Left renal cortex interstitium (tissue), 4 donors: ENCODE results near the gene ZC2HC1B. TPM values are rescaled to one million over a fixed set of nuclear protein-coding genes. Genes with fewer than 3 reads are reported as not detected.
A peak's percentile ranks its signal among the peaks of the same experiment; 100 is the strongest.
"Not testable (repeated sequence)": the region's sequence is repeated elsewhere in the genome, so short reads cannot be mapped to it uniquely, and the experiment has no call there.

ENCODE experiments used
- DNase-seq, 4 donors: peaks; one replicate each; pipeline ENCODE4 v3.0.0-alpha.2; 2013; ENCODE audit warnings: low read depth in 4 of 4, low spot score in 2 of 4, missing footprints in 1 of 4
- polyA plus RNA-seq, 4 donors: library from polyadenylated mRNA; unstranded; fragments of 120-200 nt; gene quantifications; one replicate each; pipeline ENCODE4 v1.2.1, GENCODE V29; 2013; ENCODE audit not compliant: insufficient read length in 4 of 4

Gene ZC2HC1B
- polyA plus RNA-seq, result not detected

GRCh38 chr6:143864234-143864633, at the start of gene ZC2HC1B:
TSS of gene ZC2HC1B (plus strand) at chr6:143864474. CDS start at chr6:143864540, 66 bp downstream.
- no peak for DNase-seq

GRCh38 chr6:143817621-143818020, 46.7 kb upstream of the ZC2HC1B start:
- no peak for DNase-seq

GRCh38 chr6:143821359-143821758, 42.9 kb upstream of the ZC2HC1B start:
- no peak for DNase-seq

- no peak for DNase-seq
Observed at GRCh38 chr6:143822584-143823024, 41.7 kb upstream of the ZC2HC1B start.

GRCh38 chr6:143823548-143823947, 40.7 kb upstream of the ZC2HC1B start:
- no peak for DNase-seq

GRCh38 chr6:143828572-143828971, 35.7 kb upstream of the ZC2HC1B start:
- DNase-seq, result no peak

- no peak for DNase-seq
Observed at GRCh38 chr6:143836150-143836549, 28.1 kb upstream of the ZC2HC1B start.

- DNase-seq, result no peak
Observed at GRCh38 chr6:143838395-143838794, 25.9 kb upstream of the ZC2HC1B start.

GRCh38 chr6:143839196-143839595, 25.1 kb upstream of the ZC2HC1B start:
- no peak for DNase-seq

GRCh38 chr6:143840595-143841265, 23.5 kb upstream of the ZC2HC1B start:
- no peak for DNase-seq

- no peak for DNase-seq
Observed at GRCh38 chr6:143842461-143842901, 21.8 kb upstream of the ZC2HC1B start.

GRCh38 chr6:143842902-143843676, 21.2 kb upstream of the ZC2HC1B start, which contains the start of gene LTV1:
TSS of gene LTV1 (plus strand) at chr6:143843338. CDS start at chr6:143843478, 140 bp downstream.
- DNase-seq, result peak; percentile 94 to 97 (median 94)

GRCh38 chr6:143843677-143843999, 20.6 kb upstream of the ZC2HC1B start:
- DNase-seq, result no peak

- DNase-seq, result no peak
Observed at GRCh38 chr6:143844006-143844405, 20.3 kb upstream of the ZC2HC1B start.

- no peak for DNase-seq
Observed at GRCh38 chr6:143845033-143845432, 19.2 kb upstream of the ZC2HC1B start.

GRCh38 chr6:143851706-143852105, 12.6 kb upstream of the ZC2HC1B start:
- not testable (repeated sequence) for DNase-seq

GRCh38 chr6:143855057-143855456, 9.2 kb upstream of the ZC2HC1B start:
- DNase-seq, result not testable (repeated sequence)

- DNase-seq, result not testable (repeated sequence)
Observed at GRCh38 chr6:143856762-143857161, 7.5 kb upstream of the ZC2HC1B start.

GRCh38 chr6:143857651-143858050, 6.6 kb upstream of the ZC2HC1B start:
- no peak for DNase-seq

- DNase-seq, result no peak
Observed at GRCh38 chr6:143859891-143860660, 4.2 kb upstream of the ZC2HC1B start.

GRCh38 chr6:143863771-143864170, 503 bp upstream of the ZC2HC1B start:
- DNase-seq, result no peak
